ENCODE results near the gene DLG2.

Gene DLG2

DNA sequence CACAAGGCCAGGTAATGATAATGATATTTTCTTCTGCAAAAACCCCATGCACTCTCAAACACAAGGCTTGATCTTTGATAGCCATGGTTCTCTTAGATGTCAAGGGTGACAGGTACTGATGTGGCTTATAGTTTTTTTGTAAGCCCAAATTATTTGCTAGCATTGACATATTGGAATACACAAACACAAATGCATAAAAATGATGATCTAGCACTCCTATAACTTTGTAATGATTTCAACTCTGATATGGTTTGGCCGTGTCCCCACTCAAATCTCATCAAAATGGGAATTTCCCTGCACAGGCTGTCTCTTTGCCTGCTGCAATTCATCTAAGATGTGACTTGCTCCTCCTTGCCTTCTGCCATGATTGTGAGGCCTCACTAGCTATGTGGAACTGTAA, 1768.5 kb downstream of the DLG2 start:
- DNase-seq = no peak

DNA sequence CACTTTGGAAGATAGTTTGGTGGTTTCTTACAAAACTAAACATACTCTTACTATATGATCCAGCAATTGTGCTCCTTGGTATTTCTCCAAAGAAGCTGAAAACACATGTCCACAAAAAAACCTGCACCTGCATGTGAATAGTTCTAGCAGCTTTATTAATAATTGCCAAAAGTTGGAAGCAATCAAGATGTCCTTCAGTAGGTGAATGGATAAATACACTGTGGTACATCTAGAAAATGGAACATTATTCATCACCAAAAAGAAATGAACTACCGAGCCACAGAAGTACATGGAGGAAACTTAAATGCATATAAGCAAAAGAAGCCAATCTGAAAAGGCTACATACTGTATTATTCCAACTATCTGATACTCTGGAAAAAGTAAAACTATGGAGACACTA, 1771.9 kb downstream of the DLG2 start:
- DNase-seq = no peak

DNA sequence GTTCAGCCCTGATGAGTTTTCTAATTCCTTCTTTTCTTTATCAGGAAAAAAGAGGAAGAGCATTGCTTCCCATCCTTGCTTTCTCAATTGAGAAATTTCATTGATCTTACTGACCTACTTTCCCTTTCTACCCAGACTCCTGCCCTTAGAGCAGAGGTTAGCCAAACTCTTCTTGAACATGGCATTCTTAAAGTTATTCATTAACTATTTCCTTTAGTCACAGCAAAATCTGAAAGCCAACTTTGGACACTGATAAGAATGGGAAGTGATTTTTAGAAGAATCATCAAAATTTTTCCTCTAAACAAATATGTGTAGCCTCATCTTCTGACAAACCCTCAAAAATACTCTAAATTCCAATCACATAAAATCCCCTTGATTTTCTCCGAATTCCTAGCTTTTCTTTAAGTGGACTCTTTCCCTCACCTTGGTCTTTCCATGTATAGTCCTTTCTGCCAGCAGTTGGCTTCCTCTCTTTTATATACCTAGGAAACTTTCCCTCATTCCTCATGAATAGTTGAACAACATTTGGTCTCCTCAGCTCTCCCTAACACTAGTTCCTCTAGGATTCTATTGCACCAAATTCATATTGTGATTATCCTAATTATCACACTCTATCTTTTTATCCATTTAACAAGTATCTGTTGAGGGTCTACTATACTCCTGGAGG, 1774.2 kb downstream of the DLG2 start:
- DNase-seq = no peak

DNA sequence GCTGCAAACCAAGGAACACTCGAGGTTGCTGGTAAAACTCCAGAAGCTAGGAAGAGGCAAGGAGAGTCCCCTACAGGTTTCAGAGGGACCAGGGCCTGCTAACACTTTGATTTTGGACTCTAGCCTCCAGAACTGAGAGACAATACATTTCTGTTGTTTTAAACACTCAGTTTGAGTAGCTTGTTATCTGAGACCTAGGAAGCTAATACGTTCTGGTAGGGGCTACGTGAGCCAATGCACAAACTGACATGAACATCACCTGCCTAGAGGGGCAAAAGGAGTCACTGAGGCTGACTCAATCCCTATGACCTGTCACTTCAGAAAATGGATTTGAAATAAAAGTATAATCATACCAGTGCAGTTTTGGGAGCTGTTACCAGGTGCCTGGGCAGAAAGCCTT, 1775.1 kb downstream of the DLG2 start:
- no peak for DNase-seq

DNA sequence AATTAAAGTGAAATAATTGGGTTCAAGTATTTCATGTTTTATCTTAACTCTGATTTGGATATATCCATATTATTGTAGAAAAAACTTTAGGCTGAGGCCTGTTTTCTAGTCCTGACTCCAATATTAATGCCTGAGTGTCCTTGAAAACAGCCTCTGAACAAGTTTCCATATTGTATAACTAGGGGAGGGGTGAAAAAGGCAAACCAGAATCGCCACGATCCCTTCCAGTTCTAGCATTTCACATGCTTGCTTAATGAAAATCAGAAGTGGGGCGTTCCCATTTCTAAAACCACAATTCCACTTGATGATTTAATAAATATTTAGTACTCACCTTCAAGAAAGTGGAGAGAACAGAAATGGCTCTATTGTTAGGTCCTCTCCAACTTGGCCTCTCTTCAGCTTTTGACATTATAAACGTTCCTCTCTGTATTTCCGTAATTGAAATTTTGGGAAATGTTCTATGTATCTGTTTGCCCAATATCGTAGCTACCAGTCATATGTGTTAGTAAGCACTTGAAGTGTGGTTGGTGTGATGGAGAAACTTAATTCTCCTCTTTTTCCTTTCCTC, 1779.6 kb downstream of the DLG2 start:
- no peak for DNase-seq

DNA sequence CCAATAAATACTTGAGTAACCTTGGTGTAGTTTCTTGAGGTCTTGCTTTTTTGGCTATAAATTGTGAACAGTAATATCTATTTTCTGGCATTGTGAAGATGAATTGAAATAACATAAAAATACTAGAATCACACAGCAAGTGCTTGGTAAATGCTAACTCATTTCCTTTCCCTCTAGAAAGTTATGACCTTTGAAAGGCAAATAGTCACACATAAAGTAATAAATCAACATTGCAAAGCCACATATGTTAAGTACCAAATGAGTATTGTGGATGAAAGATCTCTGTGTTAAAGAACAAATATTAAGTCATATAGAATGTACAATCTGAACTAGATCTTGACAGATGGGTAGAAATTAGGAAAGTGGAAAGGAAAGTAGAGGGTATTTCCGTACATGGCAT, 1781.3 kb downstream of the DLG2 start:
- DNase-seq = no peak

DNA sequence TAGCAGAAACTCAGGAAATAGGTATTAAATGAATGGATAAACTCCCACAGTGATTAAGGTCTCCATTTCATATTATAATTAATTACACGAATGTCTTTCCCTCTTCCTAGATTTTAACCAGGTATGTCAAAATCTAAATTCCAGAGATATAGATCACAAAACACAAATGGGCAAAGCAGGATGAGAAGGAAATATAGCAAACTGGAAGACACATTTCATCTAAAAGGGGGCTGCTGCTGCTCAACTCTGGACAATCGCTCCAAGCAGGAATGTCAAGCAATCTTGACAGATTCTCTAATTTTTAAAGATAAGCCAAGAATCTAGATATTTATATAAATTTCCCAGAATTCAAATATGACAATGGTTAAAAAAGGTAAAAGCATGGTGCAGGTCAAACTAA, 1786.8 kb downstream of the DLG2 start:
- no peak for DNase-seq

DNA sequence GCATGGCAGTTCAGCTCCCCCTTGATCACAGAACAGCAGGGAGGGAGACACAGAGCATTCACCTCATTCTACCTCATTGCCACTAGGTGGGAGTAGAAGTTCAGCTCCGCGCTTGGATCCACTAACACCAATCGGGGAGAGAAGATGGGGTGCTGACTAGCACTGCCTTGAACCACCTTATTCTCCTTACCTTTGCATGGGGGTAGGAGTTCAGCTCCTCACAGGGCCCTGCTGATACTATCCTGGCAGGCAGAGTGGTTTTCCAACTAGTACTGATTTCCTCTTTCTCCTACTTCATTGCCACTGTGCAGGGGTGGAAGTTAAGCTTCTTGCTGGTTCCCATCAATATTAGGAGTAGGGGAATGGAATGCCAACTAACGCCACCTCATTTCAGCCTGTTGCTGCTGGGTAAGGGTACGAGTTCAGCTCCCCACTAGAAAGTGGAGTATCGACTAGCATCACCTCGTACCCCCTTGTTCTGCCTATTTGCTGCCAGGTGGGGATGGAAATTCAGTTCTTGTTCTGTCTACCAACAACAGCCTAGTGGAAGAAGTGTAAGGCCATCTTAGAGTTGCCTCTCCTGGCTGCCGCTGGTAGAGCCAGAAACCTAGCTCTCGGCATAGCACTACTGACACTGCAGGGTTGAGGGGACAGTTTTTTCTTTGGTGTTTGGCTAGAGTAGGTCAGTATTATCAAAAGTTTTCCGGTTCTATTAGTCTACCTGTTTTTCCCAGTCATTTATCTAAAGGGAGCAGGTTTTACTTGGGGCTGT, 1790.1 kb downstream of the DLG2 start:
- DNase-seq = peak; percentile 74

DNA sequence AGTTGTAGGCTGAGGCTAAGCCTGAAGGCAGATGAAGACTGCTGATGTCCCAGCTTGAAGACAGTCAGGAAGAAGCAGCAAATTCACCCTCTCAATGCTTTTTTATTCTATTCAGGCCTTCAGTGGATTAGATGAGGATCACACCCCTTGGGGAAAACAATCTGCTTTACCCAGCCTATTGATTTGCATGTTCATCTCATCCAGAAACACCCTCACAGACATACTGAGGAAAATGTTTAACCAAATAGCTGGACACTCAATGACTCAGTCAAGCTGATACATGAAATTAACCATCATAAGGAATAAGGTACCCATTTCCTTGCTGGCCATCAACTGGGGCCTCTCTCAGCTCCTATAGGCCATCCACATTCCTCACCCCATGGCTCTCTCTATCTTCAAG, 1791.1 kb downstream of the DLG2 start:
- DNase-seq = no peak

DNA sequence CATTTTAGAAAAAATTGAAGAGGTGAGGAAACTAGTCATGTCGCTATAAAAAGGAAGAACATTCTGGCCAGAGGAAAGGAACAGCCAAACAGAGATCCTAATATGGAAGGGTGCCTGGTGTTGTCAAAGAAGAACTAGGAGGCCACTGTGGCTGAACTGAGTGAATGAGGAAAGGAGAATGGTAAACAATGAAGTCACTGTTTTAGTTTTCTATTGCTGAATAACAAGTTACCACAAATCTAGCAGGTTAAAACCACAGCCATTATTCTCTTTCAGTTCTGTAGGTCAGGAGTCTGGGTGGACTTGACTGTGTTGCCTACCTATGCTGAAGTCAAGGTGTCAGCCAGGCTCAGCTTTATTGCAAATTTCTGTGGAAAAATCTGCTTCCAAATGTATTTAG, 1791.7 kb downstream of the DLG2 start:
- DNase-seq = no peak

DNA sequence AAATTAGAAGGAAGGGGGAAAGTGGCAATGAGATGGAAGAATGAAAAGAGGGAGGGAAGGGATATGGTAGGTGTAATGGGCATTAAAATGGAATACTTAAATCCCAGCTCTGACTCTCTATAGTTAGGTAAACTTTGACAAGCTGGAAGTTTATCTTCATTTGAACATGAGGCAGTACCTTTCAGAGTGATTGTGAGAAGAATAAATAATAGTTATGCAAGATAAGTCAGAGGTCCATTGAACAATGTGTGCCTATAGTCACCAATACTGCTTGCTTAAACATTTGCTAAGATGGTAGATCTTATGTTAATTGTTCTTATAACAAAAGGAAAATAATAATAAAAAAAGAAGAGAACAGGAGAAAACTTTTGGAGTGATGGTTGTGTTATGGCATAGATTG, 1795.2 kb downstream of the DLG2 start:
- DNase-seq = no peak

DNA sequence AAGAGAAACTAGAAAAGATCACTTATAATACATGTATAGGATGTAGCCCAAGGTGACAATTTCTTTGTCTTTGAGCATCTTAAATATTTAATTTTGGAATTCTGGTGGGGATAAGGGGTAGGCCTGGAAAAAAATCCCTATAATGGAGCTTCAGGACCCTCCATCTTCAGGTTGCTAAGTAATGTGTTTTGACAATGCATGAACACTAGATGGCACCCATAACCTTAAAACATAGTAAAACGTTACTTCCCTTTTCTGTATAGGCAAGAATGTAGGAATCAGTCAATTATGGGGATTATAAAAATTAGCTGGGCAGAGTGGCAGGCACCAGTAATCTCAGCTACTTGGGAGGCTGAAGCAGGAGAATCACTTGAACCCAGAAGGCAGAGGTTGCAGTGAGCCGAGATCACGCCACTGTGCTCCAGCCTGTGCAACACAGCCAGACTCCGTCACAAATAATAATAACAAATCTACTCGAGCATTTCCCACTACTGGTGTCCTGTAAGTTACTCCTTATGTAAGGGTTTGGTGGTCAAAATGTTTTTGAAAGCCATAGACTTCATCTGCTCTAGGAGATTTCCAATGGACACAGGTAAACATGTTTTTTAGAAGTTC, 1799.1 kb downstream of the DLG2 start:
- DNase-seq = peak; percentile 73

DNA sequence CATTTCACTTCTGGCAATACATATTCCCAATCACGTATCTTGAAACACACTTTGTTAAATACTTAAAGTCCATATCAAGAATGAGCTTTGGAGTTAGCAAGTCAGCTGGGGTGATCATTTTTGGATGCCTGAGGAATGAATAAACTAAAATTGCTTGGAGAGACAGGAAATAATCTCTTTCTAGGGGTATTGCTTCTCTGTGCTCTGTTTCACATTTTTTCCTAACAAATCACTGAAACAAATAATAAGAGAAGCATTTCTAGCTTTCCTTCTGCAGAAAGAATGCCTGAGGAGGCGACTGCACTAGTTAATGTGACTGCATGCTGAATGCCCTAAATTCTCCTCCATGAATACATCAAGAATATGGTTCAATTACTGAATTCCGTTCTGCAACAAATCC, 1799.6 kb downstream of the DLG2 start:
- no peak for DNase-seq

DNA sequence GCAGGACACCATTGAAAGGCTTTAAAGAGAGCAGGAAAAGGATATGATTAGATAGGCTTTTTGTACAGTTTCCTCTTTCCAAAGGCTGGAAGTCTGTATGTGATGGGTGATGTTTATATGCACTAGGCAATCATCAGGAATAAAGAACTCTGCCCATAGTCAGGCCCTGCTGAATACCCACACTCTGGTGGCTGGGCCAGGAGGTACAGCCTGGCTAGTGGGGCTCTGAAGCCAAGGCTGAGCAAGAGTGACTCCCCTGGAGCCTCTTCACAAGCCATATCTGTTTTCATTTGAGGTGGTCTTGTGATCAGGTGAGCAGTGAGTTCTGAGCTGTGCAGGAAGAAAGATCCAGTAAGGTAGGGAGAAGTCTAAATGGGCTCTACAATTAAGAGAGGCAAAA, 1801.1 kb downstream of the DLG2 start:
- no peak for DNase-seq

DNA sequence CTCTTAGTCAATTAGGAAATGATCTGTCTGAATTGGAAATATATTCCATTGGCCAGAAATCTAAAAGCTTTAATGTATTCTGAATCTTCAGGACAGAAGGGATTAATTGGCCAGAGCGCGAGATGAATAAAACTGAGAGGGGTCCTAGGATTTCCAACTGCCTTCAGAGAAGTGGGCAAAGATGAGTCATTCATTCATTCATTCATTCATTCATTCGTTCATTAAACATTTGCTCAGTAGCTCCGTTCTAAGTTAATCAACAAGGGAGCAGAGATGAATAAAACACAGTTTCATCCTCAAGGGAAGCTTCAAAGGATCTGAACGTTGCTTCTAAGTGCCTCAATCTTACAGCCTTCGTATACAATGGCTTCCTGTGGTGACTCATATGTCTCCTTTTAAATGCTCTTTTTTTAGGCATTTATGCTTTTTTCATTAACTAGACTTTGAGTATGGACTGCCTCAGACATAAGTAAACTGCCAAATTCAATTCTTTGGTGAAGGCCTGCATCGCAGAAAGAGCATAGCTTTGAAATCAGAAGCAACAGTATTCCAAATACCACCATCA, 1803.6 kb downstream of the DLG2 start:
- DNase-seq = no peak

DNA sequence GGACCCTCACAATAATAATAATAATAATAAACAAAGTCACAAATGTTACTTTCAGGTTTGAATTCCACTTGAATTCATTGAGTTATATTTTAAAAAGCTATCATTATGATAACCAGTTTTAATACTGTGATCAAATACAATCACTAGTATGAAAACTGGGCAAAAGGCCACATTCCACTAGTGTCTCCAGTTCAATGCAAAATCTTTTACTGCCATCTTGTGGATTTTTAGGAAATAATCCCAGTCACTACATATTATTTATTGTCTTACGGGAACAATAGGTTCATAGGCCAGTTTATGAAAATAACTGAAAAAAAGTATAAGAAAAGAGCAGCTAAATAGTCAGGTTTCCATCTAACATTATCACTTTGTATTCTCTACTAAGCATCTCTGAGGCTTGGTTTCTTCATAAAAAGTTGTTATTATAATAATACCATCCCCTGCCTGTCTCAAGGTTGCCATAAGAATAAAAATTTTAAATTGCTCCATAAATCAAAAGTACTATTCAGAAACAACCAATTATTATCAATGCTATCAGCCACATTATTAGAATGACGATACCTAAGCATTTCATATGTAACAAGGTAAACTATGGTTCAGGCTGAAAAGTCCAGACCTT, 1807.1 kb downstream of the DLG2 start:
- peak; percentile 83 for DNase-seq

DNA sequence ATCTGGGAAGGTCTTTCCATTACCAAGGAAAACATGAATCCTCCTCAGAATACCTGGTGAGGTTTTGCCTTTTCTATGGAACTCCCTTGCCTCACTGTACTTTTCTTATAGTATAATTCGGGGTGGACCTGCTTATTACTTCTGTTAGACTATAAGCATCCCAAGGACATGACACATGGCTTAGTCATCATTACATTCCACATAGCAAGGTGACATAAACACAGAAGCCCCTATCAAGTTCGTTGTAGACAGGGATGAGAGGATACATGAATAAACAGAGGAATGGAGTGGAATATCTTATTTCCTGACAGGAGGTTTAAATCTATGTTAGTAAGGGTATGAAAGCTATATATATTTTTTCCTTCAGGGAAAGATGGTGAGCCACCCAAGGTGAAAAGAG, 1808.8 kb downstream of the DLG2 start:
- DNase-seq = no peak

DNA sequence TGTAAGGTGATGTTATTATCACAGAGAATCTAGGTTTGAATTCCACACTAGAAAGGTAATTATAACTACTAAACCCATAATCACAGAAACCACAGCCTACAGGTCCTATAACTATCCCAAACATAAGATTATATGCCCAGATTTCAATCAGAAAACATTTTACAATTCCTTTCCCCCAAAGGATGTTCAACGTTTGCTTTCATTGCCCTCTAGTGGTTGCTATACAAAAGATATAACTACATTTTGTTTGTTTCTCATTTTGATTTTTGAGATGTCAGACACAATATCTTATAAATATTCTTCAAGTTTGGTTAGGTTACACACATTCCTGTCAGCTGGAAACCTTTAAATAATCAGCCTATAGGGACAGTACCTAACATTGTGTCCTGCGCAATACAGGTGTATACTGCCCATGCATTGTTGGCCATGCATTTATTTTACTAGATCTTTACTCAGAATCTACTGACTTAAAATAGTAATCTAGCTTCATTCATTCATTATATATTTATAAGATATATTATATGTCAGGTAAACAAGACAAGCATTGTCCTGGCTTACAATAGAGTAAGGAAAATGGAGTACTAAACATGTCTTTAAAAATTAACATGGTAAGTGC, 1810.5 kb downstream of the DLG2 start:
- DNase-seq = peak; percentile 79

DNA sequence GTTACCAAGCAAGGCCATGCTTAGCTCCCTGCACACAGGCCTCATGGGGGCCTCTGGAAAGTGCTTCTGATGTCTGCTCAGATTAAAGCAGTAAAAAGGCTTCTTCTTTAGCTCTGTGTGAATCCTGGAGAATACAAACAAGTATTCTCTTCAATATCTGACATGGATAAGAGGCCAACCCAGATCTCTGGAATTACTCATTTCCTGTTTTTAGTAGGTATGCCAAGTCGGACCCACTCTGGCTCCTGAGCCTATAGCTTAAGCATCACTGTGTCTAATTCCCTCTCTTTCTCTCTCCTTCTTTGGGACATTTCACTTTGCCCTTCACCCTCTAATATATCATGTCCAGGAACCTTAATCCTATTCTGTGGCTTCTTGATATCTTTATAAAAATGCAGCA, 1811.4 kb downstream of the DLG2 start:
- peak; percentile 67 for DNase-seq

DNA sequence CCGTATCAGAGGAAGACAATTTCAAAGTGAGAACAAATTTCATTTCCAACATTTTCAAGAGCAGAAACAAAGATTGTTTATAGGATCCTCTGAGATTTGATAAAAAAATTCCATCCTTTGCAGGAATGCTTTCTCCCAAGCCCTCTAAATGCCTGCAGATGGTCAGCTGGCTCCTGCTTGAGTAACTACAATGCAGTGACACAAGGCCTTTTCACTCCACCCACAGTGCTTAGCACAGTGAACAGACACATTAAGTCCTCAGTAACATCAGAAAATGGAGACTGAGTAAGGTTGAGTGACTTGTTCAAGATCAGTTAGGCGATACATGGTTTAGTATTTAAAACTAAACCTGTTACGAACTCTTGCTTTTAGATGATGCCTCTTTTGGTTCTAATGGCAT, 1813.8 kb downstream of the DLG2 start:
- no peak for DNase-seq

DNA sequence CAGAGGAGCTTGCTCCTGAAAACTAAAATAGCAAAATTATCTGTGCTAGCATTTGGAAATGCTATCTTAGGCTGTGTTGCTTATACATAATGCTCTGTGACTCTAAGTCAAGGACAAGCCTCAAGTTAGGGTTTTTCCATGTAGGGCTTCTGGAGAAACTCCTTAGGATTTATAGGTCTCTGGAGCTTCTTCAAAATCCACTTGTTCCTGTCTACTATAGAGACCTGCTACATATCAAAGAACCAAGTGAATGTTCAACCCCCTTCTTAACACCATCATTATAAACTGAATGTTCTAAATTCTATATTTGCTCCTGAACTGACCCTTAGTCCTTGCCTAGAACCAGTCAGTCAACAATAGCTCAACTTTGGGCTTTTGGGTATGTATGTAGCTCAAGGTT, 1817.9 kb downstream of the DLG2 start:
- no peak for DNase-seq

DNA sequence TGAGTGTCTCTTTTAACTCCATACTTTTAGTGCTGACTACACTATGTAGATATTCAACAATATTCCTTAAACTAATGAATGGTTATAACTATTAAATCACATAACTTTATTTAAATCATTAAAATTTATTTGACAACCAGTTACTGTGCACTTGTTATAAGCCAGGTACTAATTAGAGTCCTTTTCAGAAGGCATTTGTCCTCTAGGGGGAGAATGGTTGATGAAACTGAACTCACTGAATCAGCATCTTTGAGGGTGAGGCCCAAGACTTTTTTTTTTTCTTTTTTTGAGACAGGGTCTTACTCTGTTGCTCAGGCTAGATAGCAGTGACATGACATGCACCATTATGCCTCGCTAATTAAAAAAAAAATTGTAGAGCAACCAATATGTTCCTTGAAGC, 1825.3 kb downstream of the DLG2 start:
- DNase-seq = peak; percentile 34

DNA sequence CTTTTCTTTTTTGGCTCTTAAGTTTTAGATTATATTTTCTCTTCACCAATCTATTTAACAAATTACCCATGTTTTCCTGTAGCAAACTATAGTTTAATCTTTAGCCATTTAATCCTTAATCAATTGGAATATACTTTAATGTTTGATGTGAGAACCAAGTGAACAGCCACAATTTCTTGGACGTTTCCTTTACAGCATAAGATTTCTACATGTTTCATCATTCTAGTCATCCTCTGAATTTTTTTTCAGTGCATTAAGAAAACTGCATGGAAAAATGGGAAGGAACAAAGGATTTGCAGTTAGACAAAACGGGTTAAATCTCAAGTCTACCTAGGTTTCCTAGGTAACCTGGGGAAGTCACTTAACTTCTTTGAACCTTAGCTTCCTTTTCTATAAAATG, 1833.8 kb downstream of the DLG2 start:
- no peak for DNase-seq
